ENCODE measurements around the gene SGTB. TPM values are rescaled to one million over a fixed set of nuclear protein-coding genes. Genes with fewer than 3 reads are reported as not detected.

Gene SGTB
- total and polyA plus RNA-seq, 2 of the 8 experiments (the other 6 are each of a cell fraction or from before 2014, with no cell fraction given) = 2.2 to 18.7 TPM

- H3K79me2 ChIP-seq (ENCODE audit: control insufficient read depth in 1 of 2, insufficient read depth in 2 of 2, low read length in 2 of 2) = no peaks in the 10 kb centered on the region; a peak in 1 of 4 replicates
- no peak overlapping the region for H2BK12ac ChIP-seq (ENCODE audit: low read depth, low read length)
- peaks cover 0 to 5% of the 10 kb centered on the region in 2 experiments for H4K20me1 ChIP-seq (replicated peaks in 1 of 2; ENCODE audit: control insufficient read depth in 1 of 2, insufficient read depth in 2 of 2, low read length in 2 of 2)
- no peak overlapping the region for H2BK15ac ChIP-seq (ENCODE audit: low read length)
- no peak overlapping the region for H4K91ac ChIP-seq (replicated peaks; ENCODE audit: insufficient read length, low read length)
- no peak overlapping the region for H3K4ac ChIP-seq (replicated peaks; ENCODE audit: insufficient read length, low read depth, low read length)
- no peak overlapping the region for H3K4me3 ChIP-seq (ENCODE audit: extremely low read depth in 1 of 4, insufficient read depth in 2 of 4, low read depth in 3 of 4, low read length in 4 of 4)
- H3K9ac ChIP-seq (replicated peaks in 1 of 4; ENCODE audit: extremely low read depth in 1 of 4, low read depth in 3 of 4, low read length in 3 of 4) = no peak overlapping the region
- H4K8ac ChIP-seq (ENCODE audit: extremely low read depth, insufficient read depth, low read length) = no peak overlapping the region
- no peak overlapping the region for H3K27ac ChIP-seq (ENCODE audit: low read depth, low read length)
- H3K56ac ChIP-seq (replicated peaks; ENCODE audit: insufficient read length, low read depth, low read length) = no peak overlapping the region
- peaks cover 2% of the 10 kb centered on the region; the same call in 1 of the 2 replicates for H3K79me1 ChIP-seq (ENCODE audit: low read depth, low read length)
- CTCF ChIA-PET (ENCODE audit: partially characterized antibody) = interaction anchor here (0.6 kb wide), 1 partner anchor 107 kb away, joined by 3 read pairs; no protein-coding TSS in a partner anchor
- no peak overlapping the region for H2AFZ ChIP-seq (ENCODE audit: low read length)
- H2BK120ac ChIP-seq (replicated peaks; ENCODE audit: low read depth, low read length) = no peak overlapping the region
- H2AK5ac ChIP-seq (ENCODE audit: low read depth, low read length) = no peak overlapping the region
- no peak for DNase-seq (ENCODE audit: low read depth in 1 of 2, low spot score in 2 of 2)
- H3K18ac ChIP-seq (ENCODE audit: extremely low read depth, low read length) = no peak overlapping the region
- H3K36me3 ChIP-seq (ENCODE audit: control insufficient read depth in 2 of 4, insufficient read depth in 4 of 4, low read length in 3 of 4) = peaks cover 2 to 19% (median 9%) of the 10 kb centered on the region in 4 experiments; a peak in 7 of 8 replicates
- no peak overlapping the region for H2BK5ac ChIP-seq (ENCODE audit: low read depth, low read length)
- no peak overlapping the region for H3K4me2 ChIP-seq (ENCODE audit: insufficient read depth in 1 of 2, low read depth in 2 of 2, low read length in 2 of 2)
- no peaks in the 10 kb centered on the region for H3K27me3 ChIP-seq (replicated peaks in 1 of 4; ENCODE audit: control insufficient read depth in 3 of 4, extremely low read depth in 1 of 4, insufficient read depth in 3 of 4, low read length in 3 of 4)
- POLR2A ChIA-PET (ENCODE audit: partially characterized antibody) = no interaction called here
- no peak overlapping the region for H4K5ac ChIP-seq (ENCODE audit: insufficient read length, low read depth, low read length)
- WGBS, 2 experiments (ENCODE audit: extremely low coverage in 1 of 2, insufficient coverage in 1 of 2, insufficient read length in 1 of 2, insufficient replicate concordance in 2 of 2, low coverage in 1 of 2, low lambda C conversion rate in 2 of 2, missing lambda C conversion rate in 1 of 2) = 89% methylated on average over 2 of the region's 2 CpGs; no CpG with 5 or more reads in 1 of the 2 experiments
- no peaks in the 10 kb centered on the region for H3K23me2 ChIP-seq (ENCODE audit: low read depth, low read length)
- H3K14ac ChIP-seq (ENCODE audit: insufficient read length) = no peak overlapping the region
- no peaks in the 10 kb centered on the region for H3K9me3 ChIP-seq (ENCODE audit: insufficient read depth in 2 of 2, low read depth in 1 of 2, low read length in 1 of 2)
- H3K4me1 ChIP-seq (replicated peaks in 1 of 4; ENCODE audit: control insufficient read depth in 3 of 4, insufficient read depth in 4 of 4, low read length in 3 of 4) = peaks cover 0 to 4% (median 0%) of the 10 kb centered on the region in 4 experiments; a peak in 2 of 7 replicates
- no peak overlapping the region for H3K23ac ChIP-seq (ENCODE audit: insufficient read length)
- no peak for FAIRE-seq
- no peak overlapping the region for H2BK20ac ChIP-seq (ENCODE audit: low read length)
- no peak for TF ChIP-seq SP4 (IDR thresholded peaks at IDR 0.05; ENCODE audit: low read length)
- TF ChIP-seq CBX5 (IDR thresholded peaks at IDR 0.05; ENCODE audit: low read depth, low read length) = no peak
- no peak for TF ChIP-seq RAD21 (IDR thresholded peaks at IDR 0.05 in 1 of 2, conservative IDR thresholded peaks at IDR 0.05 in 1 of 2; ENCODE audit: low read depth in 2 of 2, low read length in 2 of 2)
- no peak for TF ChIP-seq TBP (IDR thresholded peaks at IDR 0.05; ENCODE audit: low read depth, low read length)
- no peak for TF ChIP-seq POLR2AphosphoS5 (IDR thresholded peaks at IDR 0.05; ENCODE audit: low read depth, low read length)
- no peak for TF ChIP-seq SAP30 (IDR thresholded peaks at IDR 0.05; ENCODE audit: insufficient read depth, insufficient replicate concordance, low read length)
- no peak for TF ChIP-seq ZNF274 (IDR thresholded peaks at IDR 0.05; ENCODE audit: borderline replicate concordance, extremely low read depth, low read length)
- no peak for TF ChIP-seq CBX8 (IDR thresholded peaks at IDR 0.05; ENCODE audit: borderline replicate concordance, low read depth, low read length)
- no peak for TF ChIP-seq RFX5 (IDR thresholded peaks at IDR 0.05; ENCODE audit: borderline replicate concordance, low read depth, low read length)
- TF ChIP-seq JUN (IDR thresholded peaks at IDR 0.05; ENCODE audit: low read depth, low read length) = no peak
- no peak for TF ChIP-seq TAF1 (IDR thresholded peaks at IDR 0.05; ENCODE audit: low read depth, low read length)
- no peak for TF ChIP-seq CHD1 (IDR thresholded peaks at IDR 0.05; ENCODE audit: low read depth, low read length)
- no peak for TF ChIP-seq CHD2 (IDR thresholded peaks at IDR 0.05; ENCODE audit: low read length)
- TF ChIP-seq CTBP2 (IDR thresholded peaks at IDR 0.05; ENCODE audit: borderline replicate concordance, insufficient read depth, insufficient read length, low read length) = no peak
Observed at GRCh38 chr5:65771266-65771665, 49.4 kb upstream of the SGTB start.
